SJSA1 (cell line): ENCODE data around the gene DRAXIN. TPM values are rescaled to one million over a fixed set of nuclear protein-coding genes. Genes with fewer than 3 reads are reported as not detected.

ENCODE experiments used
- DNase-seq, 2 experiments: peaks; one replicate each; pipeline ENCODE4 v3.0.0-alpha.2; 2015 to 2020; ENCODE audit warnings: low spot score in 2 of 2, low read depth in 1 of 2
- H3K27ac ChIP-seq: fragments of 250-450 bp; sonication (Bioruptor Pico); 2 replicates; pipeline ENCODE4 v1.5.1; 2020; ENCODE audit warnings: mild to moderate bottlenecking, moderate library complexity
- H3K27me3 ChIP-seq: fragments of 250-450 bp; sonication (Bioruptor Pico); replicated peaks from 2 replicates; pipeline ENCODE4 v1.5.1; 2020; ENCODE audit warnings: mild to moderate bottlenecking, moderate library complexity
- H3K36me3 ChIP-seq: fragments of 250-450 bp; sonication (Bioruptor Pico); 2 replicates; pipeline ENCODE4 v1.5.1; 2020; ENCODE audit warnings: mild to moderate bottlenecking
- H3K4me1 ChIP-seq: fragments of 250-450 bp; sonication (Bioruptor Pico); replicated peaks from 2 replicates; pipeline ENCODE4 v1.6.1; 2021; ENCODE audit warnings: mild to moderate bottlenecking
- H3K4me3 ChIP-seq: fragments of 250-450 bp; sonication (Bioruptor Pico); 2 replicates; pipeline ENCODE4 v1.5.1; 2020; ENCODE audit warnings: mild to moderate bottlenecking
- H3K9me3 ChIP-seq: fragments of 250-450 bp; sonication (Bioruptor Pico); replicated peaks from 2 replicates; pipeline ENCODE4 v1.5.1; 2020; ENCODE audit warnings: mild to moderate bottlenecking
- total RNA-seq: library from RNA; depleted of rRNA; stranded (reverse); fragments of >200 nt; shearing (Covaris generic); gene quantifications from 2 replicates; pipeline ENCODE4 v1.2.3, GENCODE V29; 2014

DRAXIN gene
- total RNA-seq, 1 experiment from 2014 or later, result not detected

DNA sequence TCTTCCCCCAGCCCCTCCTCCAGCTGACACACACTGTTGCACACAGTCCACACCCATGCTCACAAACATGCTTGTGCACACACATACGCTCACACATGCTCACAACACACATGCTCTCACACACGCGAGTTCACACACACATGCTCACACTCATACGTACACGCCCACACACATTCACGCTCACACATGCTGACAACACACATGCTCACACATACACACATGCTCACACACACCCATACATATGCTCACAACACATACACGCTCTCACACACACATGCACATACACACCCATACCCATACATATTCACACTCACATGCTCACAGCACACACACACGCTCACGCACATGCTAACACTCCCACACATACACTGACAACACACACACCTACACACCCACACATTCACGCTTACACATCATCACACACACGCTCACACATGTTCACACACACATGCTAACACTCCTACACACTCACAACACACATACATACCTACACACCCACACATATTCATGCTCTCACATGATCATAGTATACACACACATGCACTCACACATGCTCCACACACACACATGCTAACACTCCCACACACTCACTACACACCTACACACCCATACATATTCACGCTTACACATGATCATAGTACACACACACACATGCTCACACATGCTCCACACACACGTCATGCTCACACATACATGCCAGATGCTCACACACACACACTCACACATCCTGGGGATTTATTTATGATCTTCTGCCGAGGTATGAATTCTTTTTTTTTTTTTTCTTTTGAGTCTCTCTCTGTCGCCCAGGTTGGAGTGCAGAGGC, 10.7 kb downstream of the DRAXIN start:
- Histone ChIP-seq H3K36me3 (no peaks in the 10 kb centered on the region), H3K27me3 (peaks cover 28% of the 10 kb centered on the region), H3K4me3 (no peak overlapping the region), H3K27ac (no peak overlapping the region), H3K4me1 (no peaks in the 10 kb centered on the region), H3K9me3 (no peaks in the 10 kb centered on the region; the same call in 1 of the 2 replicates)
- DNase-seq, result no peak

DNA sequence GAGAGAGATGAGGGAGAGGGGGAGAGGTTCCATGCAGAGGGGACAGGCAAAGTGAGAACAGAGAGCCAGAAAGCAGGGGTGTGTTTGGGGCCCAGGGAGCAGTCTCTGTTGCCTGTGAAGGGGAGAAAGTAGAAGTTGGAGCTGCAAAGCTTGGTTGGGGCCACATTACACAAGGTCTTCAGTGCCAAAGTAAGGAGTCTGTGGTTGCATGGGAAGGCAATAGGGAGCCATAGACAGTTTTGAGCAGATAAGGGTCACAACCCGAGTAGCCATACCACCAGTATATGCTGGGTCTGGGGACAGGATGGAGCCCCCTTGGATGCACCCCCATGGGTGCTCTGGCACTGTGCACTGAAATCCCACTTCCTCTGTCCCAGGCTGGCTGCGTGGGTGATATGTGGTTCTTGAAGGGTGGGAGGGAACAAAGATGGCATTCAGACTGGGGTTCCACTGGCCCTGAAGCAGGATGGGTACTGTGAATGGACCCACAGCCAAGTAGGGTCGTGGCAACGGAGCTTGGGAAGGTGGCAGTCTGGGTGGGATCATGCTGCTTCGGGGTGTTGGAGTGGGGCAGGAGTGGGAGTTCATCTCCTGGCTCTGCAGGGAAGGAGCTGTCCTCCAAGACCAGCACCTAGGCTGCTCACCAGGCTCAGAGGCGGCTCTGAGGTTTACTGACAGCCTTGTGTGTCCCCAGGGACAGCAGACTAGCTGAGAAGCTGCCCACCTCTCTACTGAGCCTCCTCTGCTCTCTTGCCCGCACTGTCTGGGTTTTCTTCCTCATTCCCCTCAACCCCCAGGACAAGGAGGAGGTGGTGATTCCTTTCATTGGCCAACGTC, 12.1 kb downstream of the DRAXIN start:
- no peak for DNase-seq
- Histone ChIP-seq H3K4me1 (no peaks in the 10 kb centered on the region), H3K9me3 (no peaks in the 10 kb centered on the region; the same call in 1 of the 2 replicates), H3K36me3 (no peaks in the 10 kb centered on the region), H3K4me3 (no peak overlapping the region), H3K27me3 (peaks cover 25% of the 10 kb centered on the region), H3K27ac (no peak overlapping the region)

DNA sequence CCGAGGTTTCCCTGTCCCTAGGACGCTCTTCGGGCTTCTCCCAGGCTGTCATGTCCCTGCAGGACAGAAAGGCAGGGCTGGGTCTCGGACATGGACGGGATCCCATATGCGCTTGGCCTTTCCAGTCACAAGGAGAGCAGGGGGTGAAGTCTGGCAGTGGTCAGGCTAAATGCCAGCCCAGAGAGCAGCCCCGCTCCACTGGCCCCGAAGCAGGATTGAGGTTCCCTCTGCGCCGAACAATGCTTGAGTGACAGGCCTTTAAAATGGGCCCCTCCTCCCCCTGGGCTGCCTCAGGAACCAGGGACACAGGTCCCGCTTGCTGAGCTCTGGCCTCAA, 12.7 kb downstream of the DRAXIN start:
- H3K36me3 ChIP-seq, result no peaks in the 10 kb centered on the region
- no peaks in the 10 kb centered on the region; the same call in 1 of the 2 replicates for H3K9me3 ChIP-seq
- no peaks in the 10 kb centered on the region for H3K4me1 ChIP-seq
- H3K27me3 ChIP-seq, result peaks cover 22% of the 10 kb centered on the region
- no peak overlapping the region for H3K4me3 ChIP-seq
- no peak for DNase-seq
- H3K27ac ChIP-seq, result no peak overlapping the region

DNA sequence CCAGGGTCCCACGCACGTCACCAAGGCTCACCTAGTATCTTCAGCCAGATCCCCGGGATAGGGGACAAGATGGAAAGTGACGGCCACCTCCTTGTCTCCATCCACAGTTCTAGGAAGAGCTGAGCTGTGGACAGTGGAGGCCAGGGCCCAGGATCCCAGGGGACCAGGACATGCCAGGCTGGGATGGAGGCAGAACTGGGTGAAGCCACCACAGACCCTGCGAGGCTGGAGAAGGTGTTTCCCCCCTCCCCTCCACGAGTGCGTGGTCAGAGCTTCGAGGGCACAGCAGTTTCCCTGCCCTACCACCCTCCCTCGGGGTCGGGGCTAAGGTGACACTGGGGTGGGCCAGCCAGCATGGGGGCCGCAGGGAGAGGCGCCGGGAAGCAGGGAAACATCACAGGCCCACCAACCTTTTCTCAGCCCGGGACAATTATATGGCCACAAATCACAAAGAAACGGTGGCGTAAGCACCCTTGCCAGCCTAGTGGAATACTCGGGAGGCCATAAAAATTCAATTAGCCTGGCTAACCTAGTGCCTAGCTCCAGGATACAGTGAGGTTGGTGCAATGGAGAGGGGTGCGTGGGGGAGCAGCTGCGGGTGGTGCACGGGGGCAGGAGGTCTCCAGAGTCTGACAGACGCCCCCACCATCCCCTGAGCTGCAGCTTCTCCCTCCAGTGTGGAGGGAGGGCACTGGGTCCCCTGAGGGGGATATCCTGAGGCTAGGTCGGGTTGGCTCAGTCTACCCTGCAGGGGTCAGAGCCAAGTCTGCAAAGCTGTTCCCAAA, 13.4 kb downstream of the DRAXIN start:
- Histone ChIP-seq H3K36me3 (no peaks in the 10 kb centered on the region), H3K27ac (no peak overlapping the region), H3K4me3 (no peak overlapping the region), H3K27me3 (peaks cover 22% of the 10 kb centered on the region), H3K9me3 (no peaks in the 10 kb centered on the region; the same call in 1 of the 2 replicates), H3K4me1 (no peaks in the 10 kb centered on the region)
- no peak for DNase-seq

DNA sequence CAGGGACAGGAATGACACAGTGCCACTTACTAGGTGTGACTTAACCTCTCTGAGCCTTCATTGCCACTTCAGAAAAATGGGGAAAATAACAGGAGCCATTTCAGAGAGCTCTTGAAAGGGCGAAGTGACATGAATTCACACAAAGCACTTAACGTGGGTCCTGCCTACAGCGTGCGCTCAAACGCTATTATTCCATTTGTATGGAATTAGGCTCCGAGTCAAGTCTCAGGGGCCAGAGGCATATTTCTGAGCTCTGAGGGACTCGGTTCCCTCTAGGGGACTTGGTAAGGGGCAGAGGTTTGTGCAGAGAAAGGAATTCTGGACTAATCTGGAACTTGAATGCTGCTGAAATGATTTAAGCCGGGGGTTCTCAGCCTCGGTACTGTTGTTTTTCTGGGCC, 14.1 kb downstream of the DRAXIN start:
- Histone ChIP-seq H3K36me3 (no peaks in the 10 kb centered on the region), H3K27me3 (peaks cover 22% of the 10 kb centered on the region), H3K4me1 (no peaks in the 10 kb centered on the region), H3K9me3 (no peaks in the 10 kb centered on the region; the same call in 1 of the 2 replicates), H3K4me3 (no peak overlapping the region), H3K27ac (no peak overlapping the region)
- no peak for DNase-seq

DNA sequence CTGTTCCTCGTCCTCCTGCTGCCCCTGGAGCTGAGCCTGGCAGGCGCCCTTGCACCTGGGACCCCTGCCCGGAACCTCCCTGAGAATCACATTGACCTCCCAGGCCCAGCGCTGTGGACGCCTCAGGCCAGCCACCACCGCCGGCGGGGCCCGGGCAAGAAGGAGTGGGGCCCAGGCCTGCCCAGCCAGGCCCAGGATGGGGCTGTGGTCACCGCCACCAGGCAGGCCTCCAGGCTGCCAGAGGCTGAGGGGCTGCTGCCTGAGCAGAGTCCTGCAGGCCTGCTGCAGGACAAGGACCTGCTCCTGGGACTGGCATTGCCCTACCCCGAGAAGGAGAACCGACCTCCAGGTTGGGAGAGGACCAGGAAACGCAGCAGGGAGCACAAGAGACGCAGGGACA, 14.8 kb downstream of the DRAXIN start:
- Histone ChIP-seq H3K27me3 (peaks cover 22% of the 10 kb centered on the region), H3K36me3 (no peaks in the 10 kb centered on the region), H3K4me1 (no peaks in the 10 kb centered on the region), H3K4me3 (no peak overlapping the region), H3K9me3 (no peaks in the 10 kb centered on the region; the same call in 1 of the 2 replicates), H3K27ac (no peak overlapping the region)
- no peak for DNase-seq

DNA sequence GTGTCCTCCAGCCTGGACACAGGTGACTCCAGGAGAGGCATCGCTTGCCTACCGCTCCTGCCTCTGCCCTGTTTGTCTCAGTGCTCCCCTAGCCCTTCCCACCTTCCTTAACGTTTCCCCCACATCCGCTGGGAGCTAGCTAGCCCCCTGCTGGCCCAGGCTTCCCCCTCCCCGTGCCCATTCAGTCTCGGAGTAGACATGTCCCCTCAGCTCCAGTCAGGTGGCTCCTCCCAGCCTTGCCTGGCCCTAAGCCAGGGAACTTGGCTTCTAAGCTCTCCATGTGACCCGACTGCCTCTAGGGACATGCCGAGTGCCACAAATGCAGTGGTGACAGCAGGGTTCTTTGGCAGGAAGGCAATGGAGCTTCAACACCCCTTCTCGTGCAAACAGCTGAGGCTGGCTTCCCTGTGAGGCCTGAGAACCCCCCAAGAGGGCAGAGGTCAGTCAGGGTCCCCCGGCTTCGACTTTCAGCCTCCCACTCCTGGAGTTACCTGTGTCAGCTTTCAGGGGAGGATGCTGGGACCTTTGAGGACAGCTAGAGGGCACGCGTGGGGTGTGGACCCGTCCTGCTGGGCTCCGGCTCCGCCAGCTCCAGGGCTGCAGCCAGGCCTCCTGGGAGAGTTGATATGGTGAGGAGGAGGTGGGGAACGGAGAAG, 16.2 kb downstream of the DRAXIN start:
- Histone ChIP-seq H3K36me3 (no peaks in the 10 kb centered on the region), H3K27ac (no peak overlapping the region), H3K4me1 (no peaks in the 10 kb centered on the region), H3K27me3 (peaks cover 22% of the 10 kb centered on the region; the same call in 1 of the 2 replicates), H3K9me3 (no peaks in the 10 kb centered on the region), H3K4me3 (no peak overlapping the region)
- DNase-seq, result no peak

DNA sequence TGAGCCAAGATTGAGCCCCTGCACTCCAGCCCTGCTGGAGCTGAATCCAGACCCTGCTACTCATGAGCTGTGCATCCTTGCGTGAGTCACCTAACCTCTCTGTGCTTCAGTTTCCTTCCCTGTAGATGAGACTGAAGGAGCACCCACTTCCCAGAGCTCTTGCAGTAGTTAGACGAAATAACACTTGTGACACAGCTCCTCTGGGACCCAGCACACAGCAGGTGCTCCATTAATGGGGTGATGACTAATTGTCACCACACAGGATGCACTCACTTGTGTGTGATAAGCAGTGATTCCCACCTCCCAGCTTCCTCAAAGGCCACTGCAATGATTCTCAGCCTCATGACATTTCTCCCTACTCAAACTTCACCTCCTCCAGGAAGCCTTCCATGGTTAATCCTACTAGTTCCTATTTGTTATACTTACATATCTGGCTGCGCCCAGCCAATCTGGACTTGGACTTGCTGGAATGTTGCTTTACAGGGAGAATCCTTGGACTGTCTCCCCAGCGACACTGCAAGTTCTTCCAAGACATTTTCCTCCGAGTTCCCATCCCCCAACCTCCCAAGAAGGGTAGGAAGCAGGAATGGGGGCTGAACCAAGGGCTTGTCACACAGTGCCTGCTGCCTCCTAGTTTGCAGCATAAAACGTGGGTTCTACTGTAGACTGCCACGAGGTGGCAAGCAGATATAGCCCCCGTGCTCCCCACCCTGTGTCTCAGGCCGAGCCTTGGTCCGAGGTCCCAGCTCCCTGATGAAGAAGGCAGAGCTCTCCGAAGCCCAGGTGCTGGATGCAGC, 17.2 kb downstream of the DRAXIN start:
- no peaks in the 10 kb centered on the region for H3K4me1 ChIP-seq
- H3K9me3 ChIP-seq, result no peaks in the 10 kb centered on the region
- no peak overlapping the region for H3K4me3 ChIP-seq
- no peak for DNase-seq
- H3K27ac ChIP-seq, result no peak overlapping the region
- H3K27me3 ChIP-seq, result peaks cover 19% of the 10 kb centered on the region; the same call in 1 of the 2 replicates
- H3K36me3 ChIP-seq, result no peaks in the 10 kb centered on the region

DNA sequence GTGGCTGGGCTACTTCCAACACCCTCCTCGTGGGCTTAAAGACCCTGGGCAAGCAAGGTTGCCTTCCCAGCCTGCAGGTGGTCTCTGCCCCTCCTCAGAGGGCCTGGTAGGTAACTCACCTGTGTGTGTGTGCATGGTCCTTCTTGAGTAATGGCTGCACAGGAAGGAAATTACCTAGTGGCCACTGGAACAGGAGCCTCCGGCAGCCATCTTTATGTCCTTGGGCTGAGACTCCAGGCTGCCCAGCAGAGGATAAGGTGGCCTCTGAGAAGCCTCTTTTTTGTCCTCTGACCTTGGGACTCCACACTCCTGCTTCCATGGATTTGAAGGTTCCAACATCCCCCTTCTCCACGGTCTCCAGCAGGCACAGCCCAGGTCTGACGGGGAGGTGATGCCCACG, 20.0 kb downstream of the DRAXIN start:
- H3K4me1 ChIP-seq, result no peaks in the 10 kb centered on the region
- no peaks in the 10 kb centered on the region for H3K9me3 ChIP-seq
- H3K4me3 ChIP-seq, result no peak overlapping the region
- no peak overlapping the region for H3K27ac ChIP-seq
- no peaks in the 10 kb centered on the region for H3K36me3 ChIP-seq
- DNase-seq, result no peak
- peaks cover 20% of the 10 kb centered on the region for H3K27me3 ChIP-seq

DNA sequence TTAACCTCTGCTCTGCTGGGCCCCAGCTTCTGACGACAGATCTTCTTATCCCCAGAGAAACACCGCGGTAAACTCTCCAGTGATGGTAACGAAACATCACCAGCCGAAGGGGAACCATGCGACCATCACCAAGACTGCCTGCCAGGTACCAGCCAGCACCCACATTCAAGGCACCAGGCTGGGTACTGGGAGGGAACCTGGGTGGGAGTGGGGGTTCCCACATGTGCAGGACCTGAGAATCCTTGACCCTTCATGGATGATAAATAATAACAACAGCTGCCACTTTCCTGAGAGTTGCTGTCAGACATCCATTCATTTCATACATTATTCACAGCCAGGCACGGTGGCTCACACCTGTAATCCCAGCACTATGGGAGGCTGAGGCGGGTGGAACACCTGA, 20.8 kb downstream of the DRAXIN start:
- H3K4me3 ChIP-seq, result no peak overlapping the region
- no peaks in the 10 kb centered on the region for H3K9me3 ChIP-seq
- no peak overlapping the region for H3K27ac ChIP-seq
- no peaks in the 10 kb centered on the region for H3K36me3 ChIP-seq
- H3K27me3 ChIP-seq, result peaks cover 20% of the 10 kb centered on the region
- DNase-seq, result no peak
- H3K4me1 ChIP-seq, result no peaks in the 10 kb centered on the region

DNA sequence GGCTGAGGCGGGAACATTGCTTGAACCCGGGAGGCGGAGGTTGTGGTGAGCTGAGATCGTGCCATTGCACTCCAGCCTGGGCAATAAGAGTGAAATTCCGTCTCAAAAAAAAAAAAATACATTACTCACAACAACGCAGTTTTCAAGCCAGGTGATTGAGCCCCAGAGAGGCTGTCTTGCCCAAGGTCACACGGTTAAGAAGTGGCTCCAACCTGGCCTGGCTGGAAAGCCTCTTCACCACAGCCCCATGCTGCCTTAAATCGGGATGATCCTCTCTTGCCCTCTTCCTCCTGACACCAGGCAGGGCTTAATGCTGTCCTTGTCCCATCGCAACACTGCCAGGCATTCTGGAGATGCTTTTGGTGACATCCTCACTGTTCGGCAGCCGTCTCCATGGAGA, 21.6 kb downstream of the DRAXIN start:
- DNase-seq, result no peak
- H3K36me3 ChIP-seq, result no peaks in the 10 kb centered on the region
- no peak overlapping the region for H3K4me3 ChIP-seq
- peaks cover 20% of the 10 kb centered on the region for H3K27me3 ChIP-seq
- no peaks in the 10 kb centered on the region for H3K4me1 ChIP-seq
- H3K27ac ChIP-seq, result no peak overlapping the region
- H3K9me3 ChIP-seq, result no peaks in the 10 kb centered on the region

DNA sequence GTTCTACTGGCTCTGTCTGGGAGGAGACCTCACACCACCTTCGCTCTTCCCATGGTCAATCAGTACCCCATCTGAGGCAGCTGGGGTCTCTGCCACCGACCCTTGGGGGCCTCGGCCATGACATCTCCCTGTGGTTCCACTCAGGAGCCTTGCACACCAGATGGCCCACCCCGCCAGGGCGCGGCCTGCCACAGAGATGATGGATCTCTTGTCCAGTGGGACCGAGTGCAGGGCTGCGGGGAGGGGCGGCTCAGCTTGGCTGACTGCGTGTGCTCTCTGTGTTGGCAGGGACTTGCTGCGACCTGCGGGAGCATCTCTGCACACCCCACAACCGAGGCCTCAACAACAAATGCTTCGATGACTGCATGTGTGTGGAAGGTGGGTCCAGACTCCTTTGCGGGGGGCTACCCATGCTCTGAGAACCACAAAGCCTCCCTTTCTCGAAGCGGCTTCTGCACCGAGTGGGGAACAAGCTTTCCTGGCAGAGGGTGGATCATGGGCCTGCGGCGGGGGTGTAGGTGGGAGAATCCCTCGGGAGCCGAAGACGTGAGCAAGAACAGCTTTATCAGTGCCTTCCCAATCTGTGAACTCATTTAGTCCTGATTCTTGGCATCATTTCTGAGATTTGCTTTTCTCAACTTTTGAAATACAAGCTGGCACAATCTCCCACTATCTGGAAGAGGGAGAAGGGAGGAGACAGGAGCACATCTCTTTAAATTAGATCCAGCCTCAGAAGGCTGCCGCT, 23.5 kb downstream of the DRAXIN start:
- no peak overlapping the region for H3K27ac ChIP-seq
- H3K36me3 ChIP-seq, result no peaks in the 10 kb centered on the region
- DNase-seq, result no peak
- H3K27me3 ChIP-seq, result peaks cover 35% of the 10 kb centered on the region
- H3K9me3 ChIP-seq, result no peaks in the 10 kb centered on the region
- H3K4me1 ChIP-seq, result peaks cover 8% of the 10 kb centered on the region
- no peak overlapping the region for H3K4me3 ChIP-seq
